SJCRH30 (cell line): ENCODE measurements around the gene HOXD3. TPM values are rescaled to one million over a fixed set of nuclear protein-coding genes. Genes with fewer than 3 reads are reported as not detected.

Experiments
- DNase-seq, 2 experiments: peaks; one replicate each; pipeline ENCODE4 v3.0.0-alpha.2; 2015 to 2020
- H3K27ac ChIP-seq: fragments of 250-450 bp; sonication (Bioruptor Pico); 2 replicates; pipeline ENCODE4 v1.5.1; 2020; ENCODE audit warnings: mild to moderate bottlenecking, moderate library complexity
- H3K27me3 ChIP-seq: fragments of 250-450 bp; sonication (Bioruptor Pico); 2 replicates; pipeline ENCODE4 v1.5.1; 2020; ENCODE audit warnings: mild to moderate bottlenecking, moderate library complexity
- H3K36me3 ChIP-seq: fragments of 250-450 bp; sonication (Bioruptor Pico); 2 replicates; pipeline ENCODE4 v1.5.1; 2020; ENCODE audit warnings: mild to moderate bottlenecking, moderate library complexity
- H3K4me1 ChIP-seq: fragments of 250-450 bp; sonication (Bioruptor Pico); 2 replicates; pipeline ENCODE4 v1.5.1; 2020; ENCODE audit warnings: mild to moderate bottlenecking, moderate library complexity
- H3K4me3 ChIP-seq: fragments of 250-450 bp; sonication (Bioruptor Pico); 2 replicates; pipeline ENCODE4 v1.5.1; 2020; ENCODE audit warnings: mild to moderate bottlenecking, moderate library complexity
- H3K9me3 ChIP-seq: fragments of 250-450 bp; sonication (Bioruptor Pico); replicated peaks from 2 replicates; pipeline ENCODE4 v1.5.1; 2020; ENCODE audit warnings: mild to moderate bottlenecking, moderate library complexity
- total RNA-seq: library from RNA; depleted of rRNA; stranded (reverse); fragments of >200 nt; shearing (Covaris generic); gene quantifications from 2 replicates; pipeline ENCODE4 v1.2.3, GENCODE V29; 2014

HOXD3 gene
- total RNA-seq, 1 experiment from 2014 or later: not detected

DNA sequence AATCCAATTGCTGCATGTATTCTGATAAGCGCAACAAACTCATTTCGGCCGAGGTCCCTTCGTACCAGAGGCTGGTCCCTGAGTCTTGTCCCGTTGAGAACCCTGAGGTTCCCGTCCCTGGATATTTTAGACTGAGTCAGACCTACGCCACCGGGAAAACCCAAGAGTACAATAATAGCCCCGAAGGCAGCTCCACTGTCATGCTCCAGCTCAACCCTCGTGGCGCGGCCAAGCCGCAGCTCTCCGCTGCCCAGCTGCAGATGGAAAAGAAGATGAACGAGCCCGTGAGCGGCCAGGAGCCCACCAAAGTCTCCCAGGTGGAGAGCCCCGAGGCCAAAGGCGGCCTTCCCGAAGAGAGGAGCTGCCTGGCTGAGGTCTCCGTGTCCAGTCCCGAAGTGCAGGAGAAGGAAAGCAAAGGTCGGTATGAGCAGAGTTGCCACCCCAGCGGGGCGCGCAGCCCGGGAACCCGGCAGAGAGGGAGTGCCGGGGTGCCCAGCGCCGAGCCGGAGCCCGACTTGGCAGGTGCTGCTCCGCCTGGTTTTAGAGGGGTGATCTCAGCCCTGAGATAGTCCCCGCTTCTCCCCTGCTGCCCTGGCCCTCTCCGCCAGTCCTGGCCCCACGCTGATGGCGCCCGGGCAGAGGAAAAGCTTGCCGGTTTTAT lies 39.8 kb upstream of the HOXD3 start:
- H3K27ac ChIP-seq: no peak overlapping the region
- H3K4me1 ChIP-seq: peaks cover 8% of the 10 kb centered on the region
- no peaks in the 10 kb centered on the region for H3K36me3 ChIP-seq
- no peak overlapping the region for H3K4me3 ChIP-seq
- H3K27me3 ChIP-seq: no peaks in the 10 kb centered on the region
- no peak for DNase-seq
- H3K9me3 ChIP-seq: no peaks in the 10 kb centered on the region

DNA sequence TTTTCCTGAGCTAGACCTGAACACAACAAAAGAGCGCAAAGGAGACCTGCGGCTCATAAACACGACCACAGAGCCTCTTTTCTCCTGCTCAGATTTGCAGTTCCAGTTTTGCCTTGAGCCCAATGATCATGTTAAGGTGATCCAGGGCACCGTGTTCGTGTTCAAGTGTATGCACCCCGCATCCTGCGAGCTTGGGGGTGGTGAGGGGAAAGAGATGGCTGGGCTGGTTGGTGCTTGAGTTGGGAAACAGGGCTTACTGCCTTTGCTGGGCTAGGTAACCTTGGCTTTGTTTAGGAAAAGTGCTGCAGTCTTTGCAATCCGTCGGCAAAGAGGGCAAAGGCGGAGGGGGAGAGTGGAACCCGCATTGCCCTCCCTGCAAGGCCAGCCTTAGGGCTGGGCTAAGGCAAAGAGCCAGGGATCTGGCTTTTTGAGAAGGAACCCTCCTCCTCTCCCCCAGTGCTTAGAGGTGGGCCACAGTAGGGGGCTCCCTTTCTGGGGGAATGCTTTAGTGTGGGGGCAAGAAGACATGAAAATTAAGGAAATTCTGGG lies 39.2 kb upstream of the HOXD3 start:
- no peak overlapping the region for H3K4me3 ChIP-seq

DNA sequence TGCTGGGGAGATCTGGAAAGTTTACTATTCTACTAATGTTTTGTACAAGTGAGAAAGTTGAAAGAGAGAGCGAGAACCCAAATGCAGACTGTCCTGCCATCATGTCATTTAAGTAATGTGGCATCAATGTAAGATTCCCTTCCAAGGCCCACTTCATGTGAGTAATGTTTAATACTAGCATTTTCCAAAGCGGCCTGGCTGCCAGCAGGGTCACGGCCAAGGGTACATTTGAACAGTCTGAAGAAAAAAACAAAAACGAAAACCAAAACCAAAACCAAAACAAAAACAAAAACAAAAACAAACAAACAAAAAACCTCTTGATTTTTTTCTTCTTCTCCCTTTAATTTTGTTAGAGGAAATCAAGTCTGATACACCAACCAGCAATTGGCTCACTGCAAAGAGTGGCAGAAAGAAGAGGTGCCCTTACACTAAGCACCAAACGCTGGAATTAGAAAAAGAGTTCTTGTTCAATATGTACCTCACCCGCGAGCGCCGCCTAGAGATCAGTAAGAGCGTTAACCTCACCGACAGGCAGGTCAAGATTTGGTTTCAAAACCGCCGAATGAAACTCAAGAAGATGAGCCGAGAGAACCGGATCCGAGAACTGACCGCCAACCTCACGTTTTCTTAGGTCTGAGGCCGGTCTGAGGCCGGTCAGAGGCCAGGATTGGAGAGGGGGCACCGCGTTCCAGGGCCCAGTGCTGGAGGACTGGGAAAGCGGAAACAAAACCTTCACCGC lies 38.3 kb upstream of the HOXD3 start:
- no peaks in the 10 kb centered on the region for H3K9me3 ChIP-seq
- peak; percentile 52 to 77 for DNase-seq
- H3K36me3 ChIP-seq: no peaks in the 10 kb centered on the region
- H3K4me3 ChIP-seq: no peak overlapping the region
- H3K27me3 ChIP-seq: no peaks in the 10 kb centered on the region
- peaks cover 8% of the 10 kb centered on the region for H3K4me1 ChIP-seq
- no peak overlapping the region for H3K27ac ChIP-seq

More for the DNA sequence above, 39.2 kb upstream of the HOXD3 start:
- no peak overlapping the region for H3K27ac ChIP-seq
- DNase-seq: no peak
- peaks cover 8% of the 10 kb centered on the region for H3K4me1 ChIP-seq
- H3K36me3 ChIP-seq: no peaks in the 10 kb centered on the region
- H3K9me3 ChIP-seq: no peaks in the 10 kb centered on the region
- H3K27me3 ChIP-seq: no peaks in the 10 kb centered on the region

DNA sequence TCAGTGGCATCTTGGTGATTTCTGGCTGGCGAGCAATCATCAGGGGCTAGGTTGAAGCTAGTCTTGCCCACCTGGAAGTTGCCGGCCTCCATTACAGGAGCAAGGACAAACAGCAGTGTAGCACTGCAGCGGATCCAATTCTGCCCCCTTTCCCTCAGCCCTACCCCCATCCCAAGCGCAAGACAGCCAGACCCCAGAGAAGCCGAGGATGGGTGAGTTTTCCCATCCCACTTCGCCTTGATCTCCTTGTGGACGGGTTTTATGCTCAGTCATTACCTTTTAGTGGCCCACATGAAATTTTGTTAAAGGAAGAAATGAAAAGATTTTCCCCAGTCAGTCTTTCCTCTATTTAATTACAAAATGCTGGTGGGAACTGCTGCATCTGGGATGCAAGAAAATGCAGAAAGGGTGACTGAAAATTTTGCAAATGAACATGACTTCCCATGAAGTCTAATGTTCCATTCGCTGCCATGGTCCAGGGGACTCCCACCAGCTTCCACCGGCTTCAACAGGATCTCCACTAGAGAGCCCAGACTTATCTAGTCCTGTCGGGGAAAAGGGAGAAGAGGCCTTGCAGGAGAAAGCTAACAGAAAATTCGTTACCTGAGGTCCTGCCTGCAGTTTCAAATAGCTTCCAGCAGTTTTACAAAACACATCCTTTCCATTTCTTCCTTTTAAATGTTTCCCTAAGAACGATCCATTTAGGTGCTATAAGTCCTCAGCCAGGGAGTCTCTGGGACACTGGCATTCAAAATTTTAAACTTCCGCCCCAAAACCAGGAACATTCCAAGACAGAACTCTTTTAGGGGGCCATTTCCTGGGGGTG lies 36.5 kb upstream of the HOXD3 start:
- Histone ChIP-seq H3K27me3 (no peaks in the 10 kb centered on the region), H3K9me3 (no peaks in the 10 kb centered on the region), H3K4me3 (no peak overlapping the region), H3K36me3 (no peaks in the 10 kb centered on the region), H3K27ac (no peak overlapping the region), H3K4me1 (no peaks in the 10 kb centered on the region)
- DNase-seq: no peak

DNA sequence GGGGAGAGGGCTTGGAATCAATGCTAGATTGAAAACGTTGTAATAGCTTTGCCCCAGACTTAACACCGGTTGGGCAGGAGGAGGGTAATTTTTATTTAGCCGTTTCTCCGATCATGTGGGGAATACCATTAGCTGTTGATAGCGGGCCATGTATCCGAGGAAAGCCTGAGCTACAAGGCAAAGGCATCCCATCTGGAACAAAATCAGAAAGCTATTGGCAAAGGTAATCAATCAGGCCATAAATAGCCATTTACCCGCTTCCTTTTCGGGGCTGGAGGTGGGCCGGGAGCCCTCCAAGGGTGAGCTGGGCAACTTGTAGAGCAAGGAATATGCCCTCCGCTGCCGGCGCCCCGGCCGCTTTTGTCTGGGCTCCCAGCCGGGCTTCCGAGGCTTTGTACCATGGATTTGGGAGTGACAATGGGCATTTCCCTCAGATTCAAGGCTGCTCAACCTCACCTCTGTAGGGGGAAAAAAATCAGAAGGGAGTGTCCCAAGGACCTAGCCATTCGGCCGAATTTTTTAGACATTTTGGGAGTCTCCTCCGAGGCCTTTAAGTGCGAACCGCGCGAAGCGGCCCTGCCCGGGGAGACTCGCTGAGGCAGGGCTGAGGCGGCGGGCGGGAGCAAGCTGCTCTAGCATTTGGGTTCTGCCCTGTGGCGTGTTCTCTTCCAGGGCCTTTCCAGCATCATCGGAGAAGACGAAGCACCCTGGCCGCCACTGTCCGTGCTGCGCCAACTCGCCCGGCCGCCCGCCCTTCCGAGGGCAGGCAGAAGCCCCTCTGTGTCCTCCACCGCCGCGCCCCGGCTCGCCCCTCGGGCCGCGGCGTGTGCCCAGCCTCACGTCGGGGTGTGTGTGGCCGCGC lies 35.7 kb upstream of the HOXD3 start:
- no peaks in the 10 kb centered on the region for H3K9me3 ChIP-seq
- no peak overlapping the region for H3K27ac ChIP-seq
- no peaks in the 10 kb centered on the region for H3K27me3 ChIP-seq
- no peak for DNase-seq
- no peaks in the 10 kb centered on the region for H3K4me1 ChIP-seq
- H3K36me3 ChIP-seq: no peaks in the 10 kb centered on the region
- peak overlapping the region; percentile 80 for H3K4me3 ChIP-seq

GRCh38 chr2:176122052-176122682 lies 34.9 kb upstream of the HOXD3 start:
- Histone ChIP-seq H3K4me3 (peak overlapping the region; percentile 80), H3K36me3 (no peaks in the 10 kb centered on the region), H3K27me3 (no peaks in the 10 kb centered on the region), H3K27ac (peak overlapping the region; percentile 50; the same call in 1 of the 2 replicates), H3K4me1 (no peaks in the 10 kb centered on the region), H3K9me3 (no peaks in the 10 kb centered on the region)
- peak in 1 of 2 experiments; percentile 48 for DNase-seq

- H3K4me1 ChIP-seq: no peaks in the 10 kb centered on the region
- peak within 1 kb of the TSS; percentile 50; the same call in 1 of the 2 replicates for H3K27ac ChIP-seq
- H3K27me3 ChIP-seq: no peaks in the 10 kb centered on the region
- no peaks in the 10 kb centered on the region for H3K9me3 ChIP-seq
- no peaks in the 10 kb centered on the region for H3K36me3 ChIP-seq
- peak within 1 kb of the TSS; percentile 80 for H3K4me3 ChIP-seq
- DNase-seq: peak; percentile 72 to 77
Measured at GRCh38 chr2:176122683-176123410, 34.3 kb upstream of the HOXD3 start, which contains the start of gene HOXD9. Gene HOXD9 (plus strand): TSS chr2:176122719. CDS start chr2:176122769, 50 bp downstream.

DNA sequence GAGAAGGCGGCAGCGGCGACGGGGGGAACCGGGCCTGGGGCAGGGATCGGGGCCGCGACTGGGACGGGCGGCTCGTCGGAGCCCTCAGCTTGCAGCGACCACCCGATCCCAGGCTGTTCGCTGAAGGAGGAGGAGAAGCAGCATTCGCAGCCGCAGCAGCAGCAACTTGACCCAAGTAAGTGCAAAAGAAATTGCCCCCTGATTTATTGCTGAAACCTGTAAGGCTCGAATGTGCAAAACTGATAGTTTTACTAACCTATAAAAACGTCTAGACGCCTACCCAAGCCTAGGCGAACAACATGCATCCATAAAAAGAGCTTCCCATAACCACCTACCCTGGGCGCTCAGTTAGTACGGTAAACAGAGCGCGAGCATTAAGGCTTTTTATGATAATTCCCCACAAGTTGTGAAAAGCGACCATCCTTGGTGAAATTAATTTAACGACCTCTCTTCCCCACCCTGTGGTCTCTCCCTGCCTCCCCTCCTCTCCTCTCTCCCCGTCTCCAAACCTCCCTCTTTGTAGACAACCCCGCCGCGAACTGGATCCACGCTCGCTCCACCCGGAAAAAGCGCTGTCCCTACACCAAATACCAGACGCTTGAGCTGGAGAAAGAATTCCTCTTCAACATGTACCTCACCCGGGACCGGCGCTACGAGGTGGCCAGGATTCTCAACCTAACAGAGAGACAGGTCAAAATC lies 33.5 kb upstream of the HOXD3 start:
- Histone ChIP-seq H3K4me1 (no peaks in the 10 kb centered on the region), H3K9me3 (no peaks in the 10 kb centered on the region), H3K4me3 (peak overlapping the region; percentile 80), H3K36me3 (no peaks in the 10 kb centered on the region), H3K27ac (no peak overlapping the region; the same call in 1 of the 2 replicates), H3K27me3 (no peaks in the 10 kb centered on the region)
- DNase-seq: no peak

- Histone ChIP-seq H3K4me1 (no peaks in the 10 kb centered on the region), H3K9me3 (no peaks in the 10 kb centered on the region), H3K27ac (no peak overlapping the region), H3K36me3 (no peaks in the 10 kb centered on the region), H3K27me3 (no peaks in the 10 kb centered on the region), H3K4me3 (no peak overlapping the region)
- DNase-seq: no peak
Measured at GRCh38 chr2:176124110-176124946, 32.8 kb upstream of the HOXD3 start.

- Histone ChIP-seq H3K4me3 (no peak overlapping the region), H3K36me3 (no peaks in the 10 kb centered on the region), H3K27ac (no peak overlapping the region), H3K4me1 (no peaks in the 10 kb centered on the region), H3K27me3 (no peaks in the 10 kb centered on the region), H3K9me3 (no peaks in the 10 kb centered on the region)
- DNase-seq: no peak
Measured at GRCh38 chr2:176124947-176125771, 31.9 kb upstream of the HOXD3 start.

- Histone ChIP-seq H3K27ac (no peak overlapping the region), H3K36me3 (no peaks in the 10 kb centered on the region), H3K9me3 (no peaks in the 10 kb centered on the region), H3K27me3 (no peaks in the 10 kb centered on the region), H3K4me3 (no peak overlapping the region), H3K4me1 (no peaks in the 10 kb centered on the region)
- DNase-seq: no peak
Measured at GRCh38 chr2:176125772-176126054, 31.4 kb upstream of the HOXD3 start.
